ENCODE measurements around the gene RUNDC3A. TPM values are rescaled to one million over a fixed set of nuclear protein-coding genes. Genes with fewer than 3 reads are reported as not detected.

Gene RUNDC3A
- total RNA-seq, 1 experiment from 2014 or later = 5.2 TPM

DNA sequence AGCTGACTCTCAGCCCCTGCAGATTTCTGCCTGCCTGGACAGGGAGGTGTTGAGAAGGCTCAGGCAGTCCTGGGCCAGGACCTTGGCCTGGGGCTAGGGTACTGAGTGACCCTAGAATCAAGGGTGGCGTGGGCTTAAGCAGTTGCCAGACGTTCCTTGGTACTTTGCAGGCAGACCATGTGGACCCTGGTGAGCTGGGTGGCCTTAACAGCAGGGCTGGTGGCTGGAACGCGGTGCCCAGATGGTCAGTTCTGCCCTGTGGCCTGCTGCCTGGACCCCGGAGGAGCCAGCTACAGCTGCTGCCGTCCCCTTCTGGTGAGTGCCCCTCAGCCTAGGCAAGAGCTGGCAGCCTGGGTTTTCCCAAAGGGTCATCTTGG, 40.6 kb downstream of the RUNDC3A start:
- Mint-ChIP-seq H3K27ac (no peak overlapping the region), H3K27me3 (ENCODE audit: low read depth) (peaks cover 11% of the 10 kb centered on the region), H3K9me3 (no peaks in the 10 kb centered on the region), H3K36me3 (no peaks in the 10 kb centered on the region), H3K4me3 (no peak overlapping the region), H3K4me1 (peaks cover 11% of the 10 kb centered on the region)
- TF ChIP-seq ZNF317 (CRISPR knock-in tag; IDR thresholded peaks at IDR 0.05; ENCODE audit: borderline replicate concordance, low read depth) (no peak), AFF4 (CRISPR knock-in tag; IDR thresholded peaks at IDR 0.05; ENCODE audit: borderline replicate concordance) (no peak), TP53 (CRISPR knock-in tag; IDR thresholded peaks at IDR 0.05) (no peak), OVOL2 (CRISPR knock-in tag; IDR thresholded peaks at IDR 0.05; ENCODE audit: borderline replicate concordance) (no peak), GABPB1 (CRISPR knock-in tag; IDR thresholded peaks at IDR 0.05) (no peak), EMX1 (CRISPR knock-in tag; IDR thresholded peaks at IDR 0.05) (no peak), E2F5 (CRISPR knock-in tag; IDR thresholded peaks at IDR 0.05) (no peak), ETV6 (CRISPR knock-in tag; IDR thresholded peaks at IDR 0.05) (no peak), FOXK1 (CRISPR knock-in tag; IDR thresholded peaks at IDR 0.05) (no peak), ATF2 (CRISPR knock-in tag; IDR thresholded peaks at IDR 0.05; ENCODE audit: borderline replicate concordance, low read depth) (no peak), ZBTB43 (CRISPR knock-in tag; IDR thresholded peaks at IDR 0.05) (no peak), JAZF1 (CRISPR knock-in tag; IDR thresholded peaks at IDR 0.05) (no peak), KAT7 (CRISPR knock-in tag; IDR thresholded peaks at IDR 0.05; ENCODE audit: borderline replicate concordance) (no peak), ARID4B (CRISPR knock-in tag; IDR thresholded peaks at IDR 0.05; ENCODE audit: borderline replicate concordance) (no peak), AR (CRISPR knock-in tag; IDR thresholded peaks at IDR 0.05) (no peak)
- TF ChIP-seq, protein P1, sequence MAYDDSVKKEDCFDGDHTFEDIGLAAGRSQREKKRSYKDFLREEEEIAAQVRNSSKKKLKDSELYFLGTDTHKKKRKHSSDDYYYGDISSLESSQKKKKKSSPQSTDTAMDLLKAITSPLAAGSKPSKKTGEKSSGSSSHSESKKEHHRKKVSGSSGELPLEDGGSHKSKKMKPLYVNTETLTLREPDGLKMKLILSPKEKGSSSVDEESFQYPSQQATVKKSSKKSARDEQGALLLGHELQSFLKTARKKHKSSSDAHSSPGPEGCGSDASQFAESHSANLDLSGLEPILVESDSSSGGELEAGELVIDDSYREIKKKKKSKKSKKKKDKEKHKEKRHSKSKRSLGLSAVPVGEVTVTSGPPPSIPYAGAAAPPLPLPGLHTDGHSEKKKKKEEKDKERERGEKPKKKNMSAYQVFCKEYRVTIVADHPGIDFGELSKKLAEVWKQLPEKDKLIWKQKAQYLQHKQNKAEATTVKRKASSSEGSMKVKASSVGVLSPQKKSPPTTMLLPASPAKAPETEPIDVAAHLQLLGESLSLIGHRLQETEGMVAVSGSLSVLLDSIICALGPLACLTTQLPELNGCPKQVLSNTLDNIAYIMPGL (CRISPR knock-in tag; IDR thresholded peaks at IDR 0.05) = no peak
- TF ChIP-seq, protein P2, sequence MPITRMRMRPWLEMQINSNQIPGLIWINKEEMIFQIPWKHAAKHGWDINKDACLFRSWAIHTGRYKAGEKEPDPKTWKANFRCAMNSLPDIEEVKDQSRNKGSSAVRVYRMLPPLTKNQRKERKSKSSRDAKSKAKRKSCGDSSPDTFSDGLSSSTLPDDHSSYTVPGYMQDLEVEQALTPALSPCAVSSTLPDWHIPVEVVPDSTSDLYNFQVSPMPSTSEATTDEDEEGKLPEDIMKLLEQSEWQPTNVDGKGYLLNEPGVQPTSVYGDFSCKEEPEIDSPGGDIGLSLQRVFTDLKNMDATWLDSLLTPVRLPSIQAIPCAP (CRISPR knock-in tag; IDR thresholded peaks at IDR 0.05) = no peak
- TF ChIP-seq, protein P3, sequence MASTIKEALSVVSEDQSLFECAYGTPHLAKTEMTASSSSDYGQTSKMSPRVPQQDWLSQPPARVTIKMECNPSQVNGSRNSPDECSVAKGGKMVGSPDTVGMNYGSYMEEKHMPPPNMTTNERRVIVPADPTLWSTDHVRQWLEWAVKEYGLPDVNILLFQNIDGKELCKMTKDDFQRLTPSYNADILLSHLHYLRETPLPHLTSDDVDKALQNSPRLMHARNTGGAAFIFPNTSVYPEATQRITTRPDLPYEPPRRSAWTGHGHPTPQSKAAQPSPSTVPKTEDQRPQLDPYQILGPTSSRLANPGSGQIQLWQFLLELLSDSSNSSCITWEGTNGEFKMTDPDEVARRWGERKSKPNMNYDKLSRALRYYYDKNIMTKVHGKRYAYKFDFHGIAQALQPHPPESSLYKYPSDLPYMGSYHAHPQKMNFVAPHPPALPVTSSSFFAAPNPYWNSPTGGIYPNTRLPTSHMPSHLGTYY (CRISPR knock-in tag; IDR thresholded peaks at IDR 0.05) = no peak
- CTCF ChIA-PET = interaction anchor here (0.9 to 7.8 kb wide), 3 partner anchors 14 to 139 kb away, joined by 4 to 102 read pairs (median 61); partner anchors contain the start of gene FAM171A2
- ATAC-seq (no peak), DNase-seq (ENCODE audit: low spot score) (no peak)
- POLR2A ChIA-PET = no interaction called here

Measured in WTC11 (cell line).